SKM-1 (cell line): Measurements from ENCODE around the gene IGSF5.
"Not testable (repeated sequence)": the region's sequence is repeated elsewhere in the genome, so short reads cannot be mapped to it uniquely, and the experiment has no call there.

ENCODE experiments used
- DNase-seq: peaks from one replicate; lab custom pipeline; 2025; ENCODE audit not compliant: unreplicated experiment; lab: John Stamatoyannopoulos, UW

IGSF5 gene

GRCh38 chr21:39744883-39745282 lies at the start of gene IGSF5:
TSS of gene IGSF5 (plus strand) at chr21:39745183. CDS start at chr21:39745510, 327 bp downstream.
- DNase-seq, result not testable (repeated sequence)

- DNase-seq, result no peak
These were observed 48.8 kb upstream of the IGSF5 start for GRCh38 chr21:39696196-39696595.

- no peak for DNase-seq
These were observed 48.4 kb upstream of the IGSF5 start for GRCh38 chr21:39696618-39697017.

- no peak for DNase-seq
These were observed 44.7 kb upstream of the IGSF5 start for GRCh38 chr21:39700318-39700717.

- no peak for DNase-seq
These were observed 41.4 kb upstream of the IGSF5 start for GRCh38 chr21:39703578-39703977.

GRCh38 chr21:39705849-39706248 lies 39.1 kb upstream of the IGSF5 start:
- DNase-seq, result no peak

GRCh38 chr21:39707316-39707715 lies 37.7 kb upstream of the IGSF5 start:
- DNase-seq, result no peak

GRCh38 chr21:39710866-39711265 lies 34.1 kb upstream of the IGSF5 start:
- DNase-seq, result no peak

- no peak for DNase-seq
These were observed 32.7 kb upstream of the IGSF5 start for GRCh38 chr21:39712273-39712672.

- no peak for DNase-seq
These were observed 32.0 kb upstream of the IGSF5 start for GRCh38 chr21:39712976-39713375.

- DNase-seq, result no peak
These were observed 31.1 kb upstream of the IGSF5 start for GRCh38 chr21:39713905-39714304.

GRCh38 chr21:39714331-39714730 lies 30.7 kb upstream of the IGSF5 start:
- no peak for DNase-seq

- no peak for DNase-seq
These were observed 29.1 kb upstream of the IGSF5 start for GRCh38 chr21:39715804-39716397.

- no peak for DNase-seq
These were observed 24.7 kb upstream of the IGSF5 start for GRCh38 chr21:39720126-39720778.

GRCh38 chr21:39721885-39722284 lies 23.1 kb upstream of the IGSF5 start:
- no peak for DNase-seq

GRCh38 chr21:39724944-39725343 lies 20.0 kb upstream of the IGSF5 start:
- DNase-seq, result no peak

- no peak for DNase-seq
These were observed 18.9 kb upstream of the IGSF5 start for GRCh38 chr21:39726133-39726532.

GRCh38 chr21:39727401-39728120 lies 17.4 kb upstream of the IGSF5 start:
- DNase-seq, result no peak

- DNase-seq, result no peak
These were observed 16.6 kb upstream of the IGSF5 start for GRCh38 chr21:39728341-39728740.

- DNase-seq, result no peak
These were observed 14.4 kb upstream of the IGSF5 start for GRCh38 chr21:39730418-39731157.

- DNase-seq, result no peak
These were observed 8.3 kb upstream of the IGSF5 start for GRCh38 chr21:39736716-39737115.
